ENCODE data around the gene IGSF10.

IGSF10 gene

DNA sequence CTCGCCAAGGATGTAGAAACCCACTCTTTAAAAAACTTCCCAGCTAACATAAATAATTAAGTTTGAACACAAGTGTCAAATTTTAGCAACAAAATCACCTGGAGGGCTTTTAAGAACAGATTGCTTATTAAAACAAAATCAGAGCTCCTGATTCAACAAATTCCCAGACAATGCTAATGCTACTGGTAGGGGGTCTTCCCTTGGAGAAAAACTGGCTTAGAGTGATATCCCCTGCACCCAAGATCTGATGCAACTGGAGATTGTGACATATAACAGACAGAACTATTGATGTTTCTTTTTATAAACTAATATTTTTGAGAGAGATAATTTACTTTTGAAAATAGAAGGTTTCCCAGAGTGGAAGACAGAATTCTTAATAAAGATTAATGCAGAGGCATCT, 19.9 kb downstream of the IGSF10 start:
- no peak for DNase-seq (ENCODE audit: extremely low read depth, low read depth)
- TF ChIP-seq, protein P1, sequence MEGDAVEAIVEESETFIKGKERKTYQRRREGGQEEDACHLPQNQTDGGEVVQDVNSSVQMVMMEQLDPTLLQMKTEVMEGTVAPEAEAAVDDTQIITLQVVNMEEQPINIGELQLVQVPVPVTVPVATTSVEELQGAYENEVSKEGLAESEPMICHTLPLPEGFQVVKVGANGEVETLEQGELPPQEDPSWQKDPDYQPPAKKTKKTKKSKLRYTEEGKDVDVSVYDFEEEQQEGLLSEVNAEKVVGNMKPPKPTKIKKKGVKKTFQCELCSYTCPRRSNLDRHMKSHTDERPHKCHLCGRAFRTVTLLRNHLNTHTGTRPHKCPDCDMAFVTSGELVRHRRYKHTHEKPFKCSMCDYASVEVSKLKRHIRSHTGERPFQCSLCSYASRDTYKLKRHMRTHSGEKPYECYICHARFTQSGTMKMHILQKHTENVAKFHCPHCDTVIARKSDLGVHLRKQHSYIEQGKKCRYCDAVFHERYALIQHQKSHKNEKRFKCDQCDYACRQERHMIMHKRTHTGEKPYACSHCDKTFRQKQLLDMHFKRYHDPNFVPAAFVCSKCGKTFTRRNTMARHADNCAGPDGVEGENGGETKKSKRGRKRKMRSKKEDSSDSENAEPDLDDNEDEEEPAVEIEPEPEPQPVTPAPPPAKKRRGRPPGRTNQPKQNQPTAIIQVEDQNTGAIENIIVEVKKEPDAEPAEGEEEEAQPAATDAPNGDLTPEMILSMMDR (IDR thresholded peaks at IDR 0.05; ENCODE audit: low read depth, low read length) = no peak

DNA sequence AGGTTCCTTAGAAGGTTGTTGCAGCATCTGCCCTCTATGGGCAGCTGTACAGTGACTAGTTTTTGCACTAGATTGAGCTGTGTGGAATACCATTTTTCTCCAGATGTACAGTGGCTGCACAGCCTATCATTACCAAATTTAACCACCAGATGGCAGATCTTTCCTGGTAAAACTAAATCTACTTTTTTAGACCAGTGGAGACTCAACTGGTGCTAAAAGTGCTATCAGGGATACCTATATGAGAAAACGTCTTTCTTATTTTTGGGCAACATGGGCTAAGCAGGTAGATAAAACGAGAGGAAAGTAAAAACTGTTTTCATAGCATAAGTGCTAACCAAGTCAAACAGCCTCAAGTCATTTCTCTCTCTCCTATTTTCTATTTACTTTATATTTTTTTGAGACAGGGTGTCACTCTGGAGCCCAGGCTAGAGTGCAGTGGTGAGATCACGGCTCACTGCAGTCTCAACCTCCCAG, 21.2 kb downstream of the IGSF10 start:
- DNase-seq (ENCODE audit: extremely low read depth, low read depth) = peak; percentile 49
- TF ChIP-seq, protein P1 (IDR thresholded peaks at IDR 0.05; ENCODE audit: low read depth, low read length) = peak; percentile 54

DNA sequence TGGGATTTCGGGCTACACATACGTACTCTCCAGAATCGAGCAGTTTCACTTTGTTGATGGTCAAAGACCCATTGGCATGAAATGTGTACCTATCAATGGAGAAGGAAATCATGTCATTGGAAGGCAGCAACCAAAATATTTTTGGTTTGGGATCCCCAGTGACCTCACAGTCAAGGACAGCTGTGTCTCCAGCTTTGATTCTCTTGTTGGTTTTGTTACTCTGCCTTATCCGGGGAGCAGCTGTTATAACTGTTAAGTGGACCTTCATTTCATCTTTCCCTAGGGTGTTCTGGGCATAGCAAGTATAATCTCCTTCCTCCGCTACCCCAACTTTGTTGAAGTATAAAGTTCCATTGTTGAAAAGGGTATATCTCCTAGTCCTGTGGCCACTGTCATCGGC, 23.0 kb downstream of the IGSF10 start:
- TF ChIP-seq, protein P1 (IDR thresholded peaks at IDR 0.05; ENCODE audit: low read depth, low read length) = no peak
- DNase-seq (ENCODE audit: extremely low read depth, low read depth) = no peak

DNA sequence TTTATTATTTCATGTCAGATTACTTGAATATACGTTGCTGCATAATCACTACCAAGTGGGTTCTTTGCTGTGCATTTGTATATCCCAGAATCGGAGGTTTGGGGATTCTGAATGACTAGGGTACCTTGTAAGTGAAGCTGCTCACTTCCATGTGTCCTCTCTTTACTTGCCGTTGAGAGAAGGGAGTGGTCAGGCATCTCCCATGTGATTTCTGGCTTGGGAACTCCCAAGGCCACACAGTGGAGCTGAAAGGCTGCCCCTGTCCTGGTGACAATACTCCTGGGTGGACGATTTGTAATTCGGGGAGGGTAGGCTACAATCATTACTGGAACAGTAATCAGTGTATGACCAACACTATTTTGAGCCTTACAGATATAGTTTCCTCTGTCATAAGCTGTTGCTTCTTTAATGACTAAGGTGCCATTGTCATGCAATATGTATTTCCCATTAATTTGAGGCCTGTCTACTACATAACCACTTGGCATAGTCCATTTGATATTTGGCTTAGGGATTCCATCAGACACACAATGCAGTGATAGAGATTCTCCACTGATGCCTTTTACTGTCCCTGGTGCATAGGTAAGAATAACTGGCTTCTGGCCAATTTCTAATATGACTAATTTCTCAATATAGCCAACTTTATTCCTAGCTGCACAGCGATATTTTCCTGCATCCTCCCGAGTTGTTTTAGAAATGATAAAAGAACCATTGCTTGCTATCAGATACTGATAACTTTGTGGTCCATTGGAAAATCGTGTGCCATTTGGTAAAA, 24.0 kb downstream of the IGSF10 start:
- DNase-seq (ENCODE audit: extremely low read depth, low read depth) = no peak
- TF ChIP-seq, protein P1 (IDR thresholded peaks at IDR 0.05; ENCODE audit: low read depth, low read length) = no peak

DNA sequence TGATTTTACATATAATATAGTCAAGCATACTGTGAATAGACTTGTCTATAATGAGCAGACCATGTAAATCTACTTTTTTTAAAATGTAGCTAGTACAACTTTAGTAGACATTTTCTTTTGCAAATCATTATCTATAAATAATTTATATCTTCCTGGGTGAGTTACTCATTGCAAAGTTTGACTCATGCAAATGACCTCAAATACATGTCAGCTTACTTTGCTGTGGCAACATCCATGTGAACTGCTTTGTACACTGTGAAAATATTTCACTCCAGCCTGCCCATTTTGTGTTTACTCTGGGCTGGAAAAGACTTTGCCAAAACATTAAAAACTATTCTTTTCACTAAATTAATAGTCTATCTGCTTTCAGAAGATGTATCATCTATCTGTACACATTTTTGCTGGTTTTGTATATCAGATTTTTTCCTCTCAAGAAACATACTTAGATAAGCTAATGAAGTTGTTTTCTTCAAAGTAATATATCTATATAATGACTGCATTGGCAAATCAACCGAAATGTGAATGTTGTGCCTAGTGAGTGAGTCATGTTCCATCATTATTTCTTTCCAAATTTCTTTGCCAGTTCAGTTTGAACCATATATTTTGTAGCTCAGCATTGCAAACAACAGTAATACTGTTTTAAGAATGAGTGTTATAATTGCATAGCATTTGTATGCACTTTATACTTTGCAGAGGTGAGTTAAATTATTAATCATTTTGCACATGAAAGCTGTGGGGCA, 26.5 kb downstream of the IGSF10 start:
- peak; percentile 47 for DNase-seq (ENCODE audit: extremely low read depth, low read depth)
- TF ChIP-seq, protein P1 (IDR thresholded peaks at IDR 0.05; ENCODE audit: low read depth, low read length) = no peak

DNA sequence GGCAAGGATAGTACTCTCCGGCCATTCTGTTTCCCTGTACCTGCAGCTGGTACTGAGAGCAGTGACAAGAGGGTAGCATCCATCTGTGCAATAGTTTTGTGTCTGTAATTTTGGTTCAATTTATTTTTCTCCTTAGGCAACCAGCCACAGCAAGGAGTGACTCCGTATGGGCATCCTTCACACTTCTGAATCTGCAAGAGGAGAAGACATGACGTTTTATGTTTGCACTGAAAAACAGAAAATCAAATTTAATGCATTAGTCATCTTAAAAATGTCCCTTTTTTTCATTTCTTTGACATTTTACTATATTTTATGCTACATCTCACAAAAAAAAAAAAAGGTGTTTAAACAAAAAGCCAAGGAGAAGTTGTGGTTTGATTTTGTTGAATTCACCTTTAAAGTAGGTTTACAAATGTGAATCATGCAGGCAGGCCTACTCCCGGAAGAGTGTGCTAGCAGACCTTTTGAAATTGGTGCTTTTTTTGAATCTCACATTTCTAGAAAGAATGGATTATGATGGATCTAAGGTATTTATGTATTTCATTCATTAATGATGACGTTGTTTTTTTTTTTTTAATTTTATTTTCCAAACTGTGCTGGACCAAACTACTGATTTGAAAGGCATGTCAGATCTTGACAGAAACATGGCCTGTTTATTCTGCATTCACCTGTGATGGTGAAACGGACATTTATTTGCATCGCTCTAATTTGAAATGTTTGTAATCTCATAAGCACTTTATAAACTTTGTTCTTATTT, 28.1 kb downstream of the IGSF10 start:
- DNase-seq (ENCODE audit: extremely low read depth, low read depth) = no peak
- TF ChIP-seq, protein P1 (IDR thresholded peaks at IDR 0.05; ENCODE audit: low read depth, low read length) = no peak
